ENCODE data around the gene PPP1R3G. TPM values are rescaled to one million over a fixed set of nuclear protein-coding genes. Genes with fewer than 3 reads are reported as not detected.

The PPP1R3G gene
- total and polyA plus RNA-seq, 2 of the 13 experiments (the other 11 are each of a cell fraction or from before 2014, with no cell fraction given): 1.2 to 1.3 TPM

DNA sequence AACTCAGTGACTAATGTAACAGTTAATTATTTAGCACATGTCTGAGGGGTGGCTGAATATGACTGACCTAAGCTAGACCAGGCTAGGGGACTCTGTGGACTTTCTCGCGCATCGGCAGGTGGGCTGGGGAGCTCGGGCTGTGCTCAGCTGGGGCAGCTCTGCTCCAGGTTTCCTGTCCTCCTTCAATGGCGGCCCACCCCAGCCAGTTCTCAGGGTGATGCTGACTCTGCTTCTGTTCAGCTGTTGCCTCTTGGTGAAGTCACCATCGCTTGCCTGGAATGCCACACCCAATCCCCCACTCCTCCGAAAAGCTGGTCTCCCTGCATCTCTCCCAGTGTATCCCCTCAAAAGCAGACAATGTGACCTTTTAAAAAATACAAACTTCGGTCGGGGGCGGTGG is 20.0 kb downstream of the PPP1R3G start:
- H3K79me2 ChIP-seq (ENCODE audit: insufficient read depth, low read length): no peaks in the 10 kb centered on the region
- H2AFZ ChIP-seq (ENCODE audit: low read length): no peak overlapping the region
- no peaks in the 10 kb centered on the region for H3K4me1 ChIP-seq (ENCODE audit: insufficient read depth, low read length)
- FAIRE-seq (no peak), DNase-seq (ENCODE audit: low spot score) (no peak), ATAC-seq (no peak)
- no peaks in the 10 kb centered on the region for H3K27me3 ChIP-seq (ENCODE audit: control insufficient read depth in 1 of 2, insufficient read depth in 2 of 2, low read length in 2 of 2)
- no peak overlapping the region for H3K4me3 ChIP-seq (replicated peaks in 1 of 3; ENCODE audit: insufficient read depth in 1 of 3, low read depth in 2 of 3, low read length in 3 of 3)
- CTCF ChIA-PET (ENCODE audit: low intra/inter-chr PET ratio, low total read pairs): no interaction called here
- BruUV-seq (replicated peaks): no TSS peak
- peaks cover 2 to 10% of the 10 kb centered on the region in 2 experiments; a peak in 3 of 5 replicates for H3K36me3 ChIP-seq (replicated peaks in 1 of 2; ENCODE audit: control insufficient read depth in 1 of 2, insufficient read depth in 2 of 2, low read length in 2 of 2)
- H4K20me1 ChIP-seq (ENCODE audit: insufficient read depth, low read length): no peaks in the 10 kb centered on the region
- no peak overlapping the region for H3K27ac ChIP-seq (ENCODE audit: extremely low read length, insufficient read depth, low read length)
- in situ Hi-C loops (cut with HindIII; ENCODE audit: extremely low pct_ligation_motif_present, low pct_unique_long_range_greater_than_20kb) (no loop called here), intact Hi-C loops (cut with micrococcal nuclease; ENCODE audit: unreplicated experiment) (no loop called here)
- H3K4me2 ChIP-seq (ENCODE audit: low read depth, low read length): no peak overlapping the region
- WGBS (ENCODE audit: low lambda C conversion rate): 96% methylated on average over 10 of the region's 10 CpGs
- POLR2A ChIA-PET: interaction anchor here (1.1 kb wide), 1 partner anchor 10 kb away, joined by 3 read pairs; no protein-coding TSS in a partner anchor
- H3K9ac ChIP-seq (ENCODE audit: insufficient read depth, low read depth, low read length): no peak overlapping the region
- no peaks in the 10 kb centered on the region for H3K9me3 ChIP-seq (ENCODE audit: low read length)
- TF ChIP-seq, protein P1, sequence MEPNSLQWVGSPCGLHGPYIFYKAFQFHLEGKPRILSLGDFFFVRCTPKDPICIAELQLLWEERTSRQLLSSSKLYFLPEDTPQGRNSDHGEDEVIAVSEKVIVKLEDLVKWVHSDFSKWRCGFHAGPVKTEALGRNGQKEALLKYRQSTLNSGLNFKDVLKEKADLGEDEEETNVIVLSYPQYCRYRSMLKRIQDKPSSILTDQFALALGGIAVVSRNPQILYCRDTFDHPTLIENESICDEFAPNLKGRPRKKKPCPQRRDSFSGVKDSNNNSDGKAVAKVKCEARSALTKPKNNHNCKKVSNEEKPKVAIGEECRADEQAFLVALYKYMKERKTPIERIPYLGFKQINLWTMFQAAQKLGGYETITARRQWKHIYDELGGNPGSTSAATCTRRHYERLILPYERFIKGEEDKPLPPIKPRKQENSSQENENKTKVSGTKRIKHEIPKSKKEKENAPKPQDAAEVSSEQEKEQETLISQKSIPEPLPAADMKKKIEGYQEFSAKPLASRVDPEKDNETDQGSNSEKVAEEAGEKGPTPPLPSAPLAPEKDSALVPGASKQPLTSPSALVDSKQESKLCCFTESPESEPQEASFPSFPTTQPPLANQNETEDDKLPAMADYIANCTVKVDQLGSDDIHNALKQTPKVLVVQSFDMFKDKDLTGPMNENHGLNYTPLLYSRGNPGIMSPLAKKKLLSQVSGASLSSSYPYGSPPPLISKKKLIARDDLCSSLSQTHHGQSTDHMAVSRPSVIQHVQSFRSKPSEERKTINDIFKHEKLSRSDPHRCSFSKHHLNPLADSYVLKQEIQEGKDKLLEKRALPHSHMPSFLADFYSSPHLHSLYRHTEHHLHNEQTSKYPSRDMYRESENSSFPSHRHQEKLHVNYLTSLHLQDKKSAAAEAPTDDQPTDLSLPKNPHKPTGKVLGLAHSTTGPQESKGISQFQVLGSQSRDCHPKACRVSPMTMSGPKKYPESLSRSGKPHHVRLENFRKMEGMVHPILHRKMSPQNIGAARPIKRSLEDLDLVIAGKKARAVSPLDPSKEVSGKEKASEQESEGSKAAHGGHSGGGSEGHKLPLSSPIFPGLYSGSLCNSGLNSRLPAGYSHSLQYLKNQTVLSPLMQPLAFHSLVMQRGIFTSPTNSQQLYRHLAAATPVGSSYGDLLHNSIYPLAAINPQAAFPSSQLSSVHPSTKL (CRISPR knock-in tag; IDR thresholded peaks at IDR 0.05): no peak
- TF ChIP-seq HNRNPK (IDR thresholded peaks at IDR 0.05; ENCODE audit: low read depth, low read length, poor library complexity, severe bottlenecking): no peak
- no peak for TF ChIP-seq KAT8 (CRISPR knock-in tag; IDR thresholded peaks at IDR 0.05)
- TF ChIP-seq ZBTB8A (CRISPR knock-in tag; IDR thresholded peaks at IDR 0.05; ENCODE audit: borderline replicate concordance, low read depth): no peak
- TF ChIP-seq, protein P2, sequence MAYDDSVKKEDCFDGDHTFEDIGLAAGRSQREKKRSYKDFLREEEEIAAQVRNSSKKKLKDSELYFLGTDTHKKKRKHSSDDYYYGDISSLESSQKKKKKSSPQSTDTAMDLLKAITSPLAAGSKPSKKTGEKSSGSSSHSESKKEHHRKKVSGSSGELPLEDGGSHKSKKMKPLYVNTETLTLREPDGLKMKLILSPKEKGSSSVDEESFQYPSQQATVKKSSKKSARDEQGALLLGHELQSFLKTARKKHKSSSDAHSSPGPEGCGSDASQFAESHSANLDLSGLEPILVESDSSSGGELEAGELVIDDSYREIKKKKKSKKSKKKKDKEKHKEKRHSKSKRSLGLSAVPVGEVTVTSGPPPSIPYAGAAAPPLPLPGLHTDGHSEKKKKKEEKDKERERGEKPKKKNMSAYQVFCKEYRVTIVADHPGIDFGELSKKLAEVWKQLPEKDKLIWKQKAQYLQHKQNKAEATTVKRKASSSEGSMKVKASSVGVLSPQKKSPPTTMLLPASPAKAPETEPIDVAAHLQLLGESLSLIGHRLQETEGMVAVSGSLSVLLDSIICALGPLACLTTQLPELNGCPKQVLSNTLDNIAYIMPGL (CRISPR knock-in tag; IDR thresholded peaks at IDR 0.05; ENCODE audit: borderline replicate concordance in 1 of 2, low read depth in 1 of 2): no peak
- TF ChIP-seq PAF1 (CRISPR knock-in tag; IDR thresholded peaks at IDR 0.05): no peak
- TF ChIP-seq NAIF1 (CRISPR knock-in tag; IDR thresholded peaks at IDR 0.05; ENCODE audit: borderline replicate concordance): no peak
- TF ChIP-seq XBP1 (CRISPR knock-in tag; IDR thresholded peaks at IDR 0.05): no peak
- TF ChIP-seq, protein P3, sequence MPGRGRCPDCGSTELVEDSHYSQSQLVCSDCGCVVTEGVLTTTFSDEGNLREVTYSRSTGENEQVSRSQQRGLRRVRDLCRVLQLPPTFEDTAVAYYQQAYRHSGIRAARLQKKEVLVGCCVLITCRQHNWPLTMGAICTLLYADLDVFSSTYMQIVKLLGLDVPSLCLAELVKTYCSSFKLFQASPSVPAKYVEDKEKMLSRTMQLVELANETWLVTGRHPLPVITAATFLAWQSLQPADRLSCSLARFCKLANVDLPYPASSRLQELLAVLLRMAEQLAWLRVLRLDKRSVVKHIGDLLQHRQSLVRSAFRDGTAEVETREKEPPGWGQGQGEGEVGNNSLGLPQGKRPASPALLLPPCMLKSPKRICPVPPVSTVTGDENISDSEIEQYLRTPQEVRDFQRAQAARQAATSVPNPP (CRISPR knock-in tag; IDR thresholded peaks at IDR 0.05): no peak
- TF ChIP-seq SRSF1 (optimal IDR thresholded peaks at IDR 0.05; ENCODE audit: low read depth, low read length): no peak
- TF ChIP-seq, protein P4, sequence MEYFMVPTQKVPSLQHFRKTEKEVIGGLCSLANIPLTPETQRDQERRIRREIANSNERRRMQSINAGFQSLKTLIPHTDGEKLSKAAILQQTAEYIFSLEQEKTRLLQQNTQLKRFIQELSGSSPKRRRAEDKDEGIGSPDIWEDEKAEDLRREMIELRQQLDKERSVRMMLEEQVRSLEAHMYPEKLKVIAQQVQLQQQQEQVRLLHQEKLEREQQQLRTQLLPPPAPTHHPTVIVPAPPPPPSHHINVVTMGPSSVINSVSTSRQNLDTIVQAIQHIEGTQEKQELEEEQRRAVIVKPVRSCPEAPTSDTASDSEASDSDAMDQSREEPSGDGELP (IDR thresholded peaks at IDR 0.05; ENCODE audit: borderline replicate concordance, low read depth): no peak
- TF ChIP-seq MAF1 (CRISPR knock-in tag; IDR thresholded peaks at IDR 0.05; ENCODE audit: borderline replicate concordance): no peak
- TF ChIP-seq, protein P5, sequence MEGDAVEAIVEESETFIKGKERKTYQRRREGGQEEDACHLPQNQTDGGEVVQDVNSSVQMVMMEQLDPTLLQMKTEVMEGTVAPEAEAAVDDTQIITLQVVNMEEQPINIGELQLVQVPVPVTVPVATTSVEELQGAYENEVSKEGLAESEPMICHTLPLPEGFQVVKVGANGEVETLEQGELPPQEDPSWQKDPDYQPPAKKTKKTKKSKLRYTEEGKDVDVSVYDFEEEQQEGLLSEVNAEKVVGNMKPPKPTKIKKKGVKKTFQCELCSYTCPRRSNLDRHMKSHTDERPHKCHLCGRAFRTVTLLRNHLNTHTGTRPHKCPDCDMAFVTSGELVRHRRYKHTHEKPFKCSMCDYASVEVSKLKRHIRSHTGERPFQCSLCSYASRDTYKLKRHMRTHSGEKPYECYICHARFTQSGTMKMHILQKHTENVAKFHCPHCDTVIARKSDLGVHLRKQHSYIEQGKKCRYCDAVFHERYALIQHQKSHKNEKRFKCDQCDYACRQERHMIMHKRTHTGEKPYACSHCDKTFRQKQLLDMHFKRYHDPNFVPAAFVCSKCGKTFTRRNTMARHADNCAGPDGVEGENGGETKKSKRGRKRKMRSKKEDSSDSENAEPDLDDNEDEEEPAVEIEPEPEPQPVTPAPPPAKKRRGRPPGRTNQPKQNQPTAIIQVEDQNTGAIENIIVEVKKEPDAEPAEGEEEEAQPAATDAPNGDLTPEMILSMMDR (CRISPR knock-in tag; IDR thresholded peaks at IDR 0.05): no peak
- no peak for TF ChIP-seq ARID2 (CRISPR knock-in tag; IDR thresholded peaks at IDR 0.05; ENCODE audit: borderline replicate concordance)
